HG03354 (cell line): ENCODE measurements around the gene TLE3.

Experiments used
- ATAC-seq: cut with Tn5 transposase; IDR thresholded peaks from one replicate; pipeline ENCODE4 v1.9.1; 2021; ENCODE audit warnings: mild to moderate bottlenecking; ENCODE audit not compliant: unreplicated experiment, poor library complexity, severe bottlenecking

Gene TLE3

DNA sequence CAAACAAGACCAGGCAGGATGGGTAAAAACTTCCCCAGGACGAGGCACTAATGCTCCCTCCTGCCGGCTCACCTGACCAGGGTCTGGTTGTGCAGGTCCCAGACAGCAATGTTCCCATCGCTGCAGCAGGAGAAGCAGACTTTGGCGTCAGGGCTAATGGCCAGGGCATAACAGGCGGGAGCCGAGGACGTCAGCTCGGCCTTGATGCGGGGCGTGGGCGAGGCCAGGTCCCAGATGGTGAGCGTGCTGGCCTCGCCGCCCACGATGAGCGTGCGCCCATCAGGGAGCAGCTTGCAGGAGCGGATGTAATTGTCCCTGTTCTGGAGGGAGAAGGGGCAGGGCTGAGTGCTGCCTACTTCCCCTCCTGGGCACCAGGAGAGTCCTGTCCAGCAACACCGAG is 43.4 kb downstream of the TLE3 start:
- ATAC-seq, result no peak

DNA sequence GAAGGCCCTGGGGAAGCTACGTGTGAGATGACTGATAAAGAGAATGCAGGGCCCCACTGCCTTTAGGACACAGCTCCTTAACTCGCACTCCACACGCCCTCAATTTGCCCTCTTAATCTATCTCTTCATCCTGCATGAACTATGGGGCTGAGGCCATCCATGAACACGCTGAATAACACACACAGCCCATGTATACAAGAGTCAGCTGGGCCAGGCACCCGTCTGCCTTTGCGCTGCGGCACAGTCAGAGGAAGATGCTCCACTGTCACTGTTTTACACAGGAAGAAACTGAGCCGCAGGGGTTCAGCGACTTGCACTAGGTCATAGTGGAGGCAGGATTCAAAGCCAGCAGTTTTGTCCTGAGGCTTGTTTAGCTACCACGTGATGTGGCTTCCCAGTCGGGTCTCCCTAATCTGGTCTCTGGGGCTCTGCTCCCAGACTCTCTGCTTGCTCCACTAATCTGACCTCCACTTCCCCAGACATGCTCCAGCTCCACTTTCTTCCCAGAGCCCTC is 43.9 kb downstream of the TLE3 start:
- ATAC-seq, result no peak

DNA sequence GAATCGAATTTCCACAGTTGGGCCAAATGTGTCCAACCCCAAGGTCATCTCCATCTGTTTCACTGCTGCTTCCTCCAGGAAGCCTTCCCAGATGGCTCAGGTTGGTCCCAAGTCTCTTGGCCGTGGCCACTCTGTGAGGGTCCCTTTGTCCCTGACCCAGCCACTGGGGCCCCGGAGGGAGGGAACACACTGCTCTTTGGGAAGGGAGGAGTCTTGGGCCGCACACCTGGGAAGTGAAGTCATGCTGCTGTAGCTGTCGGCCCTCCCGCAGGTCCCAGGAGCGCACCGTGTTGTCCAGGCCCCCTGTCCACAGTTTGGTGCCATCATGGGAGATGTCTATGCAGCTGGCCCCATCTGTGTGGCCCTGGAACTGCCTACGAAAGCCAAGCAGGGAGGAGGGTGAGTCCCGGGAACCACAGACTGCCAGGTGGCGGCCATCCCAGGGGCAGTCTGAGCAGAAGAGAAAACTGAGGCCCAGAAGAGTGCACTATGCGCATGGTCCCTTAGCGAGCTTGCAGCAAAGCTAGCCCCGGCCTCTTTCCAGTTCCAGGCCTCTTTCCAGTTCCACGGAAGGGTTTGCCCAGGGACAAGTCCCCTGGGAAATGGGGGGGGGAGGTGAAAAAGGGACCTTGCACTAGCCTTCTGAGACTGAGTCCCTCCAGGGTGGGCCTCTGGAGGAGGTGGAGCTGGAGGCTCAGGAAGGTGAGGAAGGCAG is 44.6 kb downstream of the TLE3 start:
- ATAC-seq, result no peak

DNA sequence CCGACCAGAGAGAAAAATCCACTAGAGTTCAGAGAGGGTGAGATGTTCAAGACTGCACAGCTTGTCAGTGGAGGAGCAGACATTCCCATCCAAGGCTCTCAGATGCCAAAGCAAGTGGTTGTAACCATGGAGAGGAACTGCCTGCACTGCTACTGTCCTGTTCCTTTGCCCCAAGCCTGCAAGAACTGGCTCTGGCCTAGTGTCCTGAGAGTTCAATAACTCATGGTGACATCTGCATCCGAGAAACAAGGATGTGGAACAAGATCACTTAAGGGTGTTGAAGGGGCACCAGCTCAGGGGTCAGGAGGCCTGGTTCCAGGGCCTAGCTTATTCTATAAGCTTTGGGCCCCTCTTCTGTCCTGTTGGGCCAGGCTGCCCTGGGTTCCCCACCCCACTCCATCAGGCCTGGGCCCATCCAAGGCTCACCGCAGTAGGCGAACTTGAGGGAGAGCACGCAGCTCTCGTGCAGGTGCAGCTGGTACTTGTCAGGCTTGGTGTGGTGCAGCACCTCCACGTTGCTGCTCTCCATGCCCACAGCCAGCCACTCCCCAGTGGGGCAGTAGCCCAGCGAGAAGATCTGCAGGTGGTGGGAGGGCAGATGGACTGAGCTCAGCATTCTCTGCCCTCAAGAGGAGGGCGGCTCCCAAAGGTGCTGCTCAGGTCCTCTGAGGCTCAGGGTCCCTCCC is 45.6 kb downstream of the TLE3 start:
- ATAC-seq, result no peak

DNA sequence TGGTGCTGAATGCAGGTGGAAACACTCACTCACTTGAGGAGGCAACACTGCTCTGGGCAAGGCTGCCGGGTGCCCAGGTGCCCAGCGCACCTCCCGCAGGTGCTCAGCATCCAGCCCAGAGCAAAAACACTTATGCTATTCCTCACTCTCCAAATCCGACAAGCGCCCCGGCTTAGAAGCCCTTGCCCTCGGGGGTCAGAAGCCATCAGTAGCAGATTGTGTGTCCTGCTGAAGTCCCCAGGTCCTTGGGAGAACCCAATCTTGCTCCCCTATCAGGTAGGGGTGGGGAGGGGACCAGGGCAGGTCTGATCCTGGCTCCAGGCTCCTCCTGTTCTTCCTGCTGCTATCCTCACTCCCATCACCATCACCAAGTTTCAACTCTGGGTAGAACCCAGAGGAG is 46.7 kb downstream of the TLE3 start:
- no peak for ATAC-seq

DNA sequence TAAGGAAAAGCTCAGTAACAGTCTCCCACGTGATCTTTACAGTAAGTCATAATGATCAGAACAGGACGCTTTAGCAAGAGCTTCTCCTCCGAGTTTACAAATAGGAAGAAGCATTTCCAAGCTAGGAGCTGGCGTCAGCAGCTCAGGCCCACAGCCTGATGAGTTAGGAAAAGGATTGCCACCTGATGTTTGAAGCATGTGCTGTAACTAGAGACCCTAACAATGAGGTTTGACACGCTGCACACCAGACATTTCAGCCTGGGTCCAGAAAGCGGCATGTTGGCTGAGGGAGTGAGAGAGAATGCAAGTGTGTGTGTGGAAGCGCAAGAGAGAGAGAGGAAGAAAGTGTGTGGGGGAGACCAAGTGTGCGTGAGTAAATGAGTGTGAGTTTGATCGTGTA is 47.3 kb downstream of the TLE3 start:
- ATAC-seq, result no peak

DNA sequence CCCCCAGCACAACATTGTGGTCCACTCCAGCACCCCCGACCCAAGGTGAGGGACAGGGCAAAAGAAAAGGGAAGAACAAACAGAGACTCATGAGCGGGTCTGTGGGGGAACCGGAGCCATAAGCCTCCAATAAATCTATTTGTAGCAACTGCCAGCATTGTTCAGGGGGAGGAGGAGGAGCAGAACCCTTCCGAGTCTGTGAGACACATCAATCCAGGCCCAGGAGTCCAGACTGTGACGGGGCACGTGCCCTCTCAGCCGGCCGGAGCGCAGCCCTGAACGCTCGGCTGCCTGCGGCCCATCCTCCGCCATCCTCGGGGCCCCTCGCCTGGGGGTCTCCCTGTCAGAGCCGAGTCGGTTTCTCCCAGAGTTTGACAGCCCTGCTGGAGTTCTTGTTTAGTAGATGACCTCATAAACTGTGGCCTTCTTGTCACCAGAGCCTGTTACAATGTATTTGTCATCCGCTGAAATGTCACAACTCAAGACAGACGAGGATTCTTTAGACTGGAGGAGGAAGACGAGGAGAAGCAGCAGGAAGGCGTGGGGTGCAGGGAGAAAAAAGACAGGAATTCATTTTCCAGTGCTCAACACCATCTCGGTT is 47.9 kb downstream of the TLE3 start:
- ATAC-seq, result no peak

DNA sequence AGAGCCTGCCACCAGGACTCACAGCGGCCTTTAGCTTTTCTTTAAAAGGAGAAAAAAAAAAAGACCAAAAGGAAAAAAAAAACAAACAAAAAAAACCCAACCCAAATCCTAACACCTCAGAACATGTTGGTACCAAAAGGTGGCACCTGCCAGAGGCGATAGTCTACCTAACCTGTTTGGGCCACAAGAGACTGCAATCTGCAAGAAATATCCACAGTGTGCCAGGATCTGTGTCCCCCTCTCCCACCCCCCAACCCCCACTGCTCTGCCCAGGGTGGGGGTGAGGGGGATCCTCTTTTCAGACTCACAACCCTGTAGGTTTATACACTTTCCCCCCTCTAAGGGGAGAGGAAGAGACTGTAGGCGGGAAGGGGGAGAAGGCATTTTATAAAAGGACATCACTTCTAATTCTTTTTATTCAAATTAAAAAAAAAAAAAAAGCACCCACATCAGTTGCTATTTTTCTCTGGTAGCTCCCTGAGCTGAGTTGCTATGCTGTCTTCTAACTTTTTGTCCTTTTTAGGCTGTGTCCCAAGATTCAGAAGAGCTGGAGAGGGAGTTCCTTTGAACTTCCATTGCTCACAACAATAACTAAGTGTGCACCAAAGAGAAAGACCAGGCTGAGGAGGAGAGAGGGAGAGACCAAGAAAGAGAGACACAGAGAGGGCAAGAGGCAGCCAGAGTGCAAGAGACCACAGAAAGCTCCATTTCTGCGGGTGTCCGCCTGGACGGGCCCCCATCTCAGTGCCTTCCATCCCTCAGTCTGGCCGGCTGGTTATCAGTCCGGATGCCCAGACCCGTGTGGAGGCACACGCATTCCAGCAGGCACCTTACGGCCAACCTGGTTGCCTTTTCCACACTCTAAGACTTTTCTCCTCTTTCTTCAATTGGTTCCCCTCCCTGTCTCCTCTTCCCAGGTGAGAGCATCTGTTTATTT is 48.9 kb downstream of the TLE3 start:
- no peak for ATAC-seq

DNA sequence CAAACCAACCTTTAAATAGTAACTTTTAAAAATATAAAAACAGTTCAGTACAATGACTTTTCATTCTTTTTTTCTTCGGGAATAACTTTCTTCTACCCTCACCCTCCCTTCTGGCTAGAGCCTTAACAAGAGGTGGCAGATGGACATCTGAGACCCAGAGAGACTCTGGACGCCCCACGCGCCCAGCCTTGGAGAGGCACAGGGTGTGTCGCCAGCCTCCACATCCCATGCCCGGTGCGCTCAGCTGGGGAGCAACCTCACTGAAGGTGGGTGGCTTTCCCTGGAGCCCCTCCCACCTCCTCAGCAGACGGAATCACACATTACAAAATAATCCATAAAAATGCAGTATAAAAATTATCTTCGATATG is 49.5 kb downstream of the TLE3 start:
- ATAC-seq, result no peak

DNA sequence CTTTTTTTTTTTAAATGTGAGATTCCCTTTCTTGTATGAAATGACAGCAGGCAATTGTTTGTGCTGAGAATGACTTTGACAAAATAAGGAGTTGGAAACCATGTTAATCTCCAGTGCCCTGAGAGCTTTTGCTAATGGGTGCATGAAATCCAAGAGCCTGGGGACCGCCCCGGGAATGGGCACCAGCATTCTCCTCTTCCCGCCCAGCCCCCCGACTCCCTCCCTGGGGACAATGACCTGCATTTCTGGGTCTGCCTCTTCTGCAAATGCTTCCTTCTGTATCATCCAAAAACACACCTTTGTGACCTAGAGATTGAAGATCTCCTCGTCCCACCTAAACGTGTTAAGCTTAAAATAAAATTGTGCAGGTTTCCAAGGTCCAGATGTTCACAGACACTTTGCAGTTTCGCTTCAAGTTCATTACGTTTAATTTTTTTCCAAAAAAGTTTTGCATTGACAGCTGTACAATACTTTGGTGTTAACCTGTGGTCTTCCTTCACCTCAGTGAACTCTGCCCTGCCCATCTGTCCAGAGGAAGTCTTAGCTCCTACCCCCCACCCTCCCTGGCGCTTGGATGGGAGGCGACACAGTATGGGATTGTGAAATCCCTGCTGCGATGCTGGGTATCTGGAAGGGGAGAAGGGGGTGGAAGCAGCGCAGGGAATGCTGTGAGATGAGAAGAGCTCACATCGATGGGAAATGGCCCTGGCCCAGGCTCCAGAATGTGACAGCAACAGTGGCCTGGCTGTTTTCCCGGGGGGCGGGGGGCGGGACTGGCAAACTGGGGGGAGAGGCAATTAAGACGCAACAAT is 50.1 kb downstream of the TLE3 start:
- ATAC-seq, result no peak

DNA sequence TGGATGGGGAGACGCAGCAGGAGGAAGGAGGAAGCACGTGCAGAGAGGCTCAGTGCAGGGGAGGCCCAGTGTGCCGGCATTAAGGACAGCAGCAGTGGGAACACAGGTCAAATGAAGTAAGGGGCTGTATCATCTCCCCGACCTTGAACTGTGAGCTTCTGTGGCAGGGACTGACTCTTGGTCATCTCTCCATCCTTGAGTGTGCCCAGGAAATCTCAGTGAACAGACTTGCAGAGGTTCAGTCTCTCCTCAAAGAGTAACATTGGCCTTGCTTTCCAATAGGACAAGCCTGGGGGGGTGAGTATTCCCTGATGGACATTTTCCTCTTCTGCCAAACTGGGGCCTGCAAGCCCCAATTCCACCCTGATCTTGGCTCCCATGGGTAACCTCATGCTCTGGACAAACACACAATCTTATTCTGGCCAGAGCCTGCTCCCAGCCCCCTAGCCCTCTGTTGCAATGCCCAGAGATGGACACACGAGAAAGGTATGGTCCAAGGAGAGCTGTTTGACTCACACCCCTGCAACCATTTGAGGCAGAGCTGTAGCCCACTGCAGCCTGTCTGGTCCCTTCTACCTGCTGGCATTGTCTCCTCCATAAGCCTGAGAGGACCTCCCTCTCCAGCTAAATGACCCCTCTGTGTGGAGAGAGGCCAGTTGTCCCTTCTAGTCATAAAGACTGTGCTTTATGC is 50.9 kb downstream of the TLE3 start:
- no peak for ATAC-seq

DNA sequence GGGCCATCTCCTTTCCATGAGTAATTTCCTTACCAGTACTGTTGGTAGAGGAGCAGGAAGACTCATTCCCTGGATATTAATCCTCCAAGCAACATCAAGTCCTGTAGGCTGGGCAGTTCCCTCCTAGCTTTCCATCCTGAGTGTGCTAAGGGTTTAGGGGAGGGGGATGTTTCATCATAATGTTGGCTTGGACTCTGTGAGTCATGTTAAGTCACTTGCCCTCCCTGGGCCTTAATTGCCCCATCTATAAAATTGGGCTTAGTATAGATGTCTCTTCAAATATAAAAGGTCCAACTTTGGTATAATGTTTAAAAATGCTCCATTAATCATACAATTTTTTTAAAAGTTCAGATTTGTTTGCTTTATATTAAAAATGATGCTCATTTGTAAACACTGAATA is 52.7 kb downstream of the TLE3 start:
- ATAC-seq, result no peak

DNA sequence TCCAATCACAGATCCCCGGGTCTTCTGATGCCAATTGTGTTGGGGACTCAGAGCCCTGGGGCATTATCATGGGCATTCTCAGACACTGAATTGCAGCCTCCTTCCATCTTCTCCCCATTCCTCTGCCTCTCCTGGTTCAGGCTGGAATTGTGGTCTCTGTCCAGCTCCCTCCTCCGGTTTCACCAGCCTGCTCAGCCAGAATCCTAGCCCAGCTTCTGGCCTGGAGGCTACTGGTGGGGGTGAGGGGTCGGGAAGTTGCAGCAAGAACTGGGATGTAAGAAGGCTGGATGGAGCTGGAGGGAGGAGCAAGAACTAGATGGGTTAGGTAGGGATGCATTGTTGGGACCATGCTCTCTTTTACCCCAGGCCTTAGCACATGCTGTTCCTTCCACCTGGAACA is 53.5 kb downstream of the TLE3 start:
- ATAC-seq, result no peak

DNA sequence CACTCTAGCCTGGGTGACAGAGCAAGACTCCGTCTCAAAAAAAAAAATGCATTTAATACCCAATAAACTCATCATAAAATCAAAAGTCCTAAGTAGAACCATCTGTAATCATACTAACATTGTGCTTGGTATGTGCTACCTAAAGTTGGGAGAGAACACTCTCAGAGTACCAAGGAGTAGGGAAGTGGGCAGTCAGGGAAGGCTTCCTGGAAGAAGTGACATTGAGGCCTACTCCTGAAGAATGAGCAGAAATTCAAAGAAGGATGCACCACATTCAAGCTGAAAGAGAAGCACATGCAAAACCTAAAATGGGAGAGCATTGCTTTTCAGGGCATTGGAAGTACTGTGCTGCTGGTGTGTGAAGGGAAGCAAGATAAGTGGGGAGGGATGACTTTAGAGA is 54.1 kb downstream of the TLE3 start:
- no peak for ATAC-seq

DNA sequence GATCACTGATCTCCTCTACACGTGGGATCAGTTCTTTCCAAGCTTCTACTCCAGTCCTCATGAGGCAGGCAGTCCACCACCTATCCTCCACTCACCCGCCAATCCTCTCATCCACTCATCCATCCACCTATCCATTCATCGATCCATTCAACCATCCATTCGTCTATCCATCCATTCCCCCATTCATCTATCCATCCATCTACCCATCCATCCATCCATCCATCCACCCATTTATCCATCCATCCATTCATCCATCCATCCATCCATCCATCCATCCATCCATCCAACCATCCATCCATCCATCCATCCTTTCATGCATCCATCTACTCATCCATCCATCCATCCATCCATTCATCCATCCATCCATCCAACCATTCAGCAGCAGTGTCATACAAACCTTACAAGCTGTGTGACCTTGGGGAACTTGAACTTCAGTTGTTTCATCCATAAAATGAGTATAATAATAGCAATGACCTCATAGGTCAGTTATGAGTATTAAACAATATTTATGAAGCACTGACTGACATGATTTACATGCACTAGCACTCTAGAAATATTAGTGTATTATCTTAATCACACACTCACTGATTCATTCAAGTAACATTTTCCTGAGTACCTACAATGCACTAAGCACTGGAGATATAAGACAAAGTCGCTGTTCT is 55.0 kb downstream of the TLE3 start:
- no peak for ATAC-seq

DNA sequence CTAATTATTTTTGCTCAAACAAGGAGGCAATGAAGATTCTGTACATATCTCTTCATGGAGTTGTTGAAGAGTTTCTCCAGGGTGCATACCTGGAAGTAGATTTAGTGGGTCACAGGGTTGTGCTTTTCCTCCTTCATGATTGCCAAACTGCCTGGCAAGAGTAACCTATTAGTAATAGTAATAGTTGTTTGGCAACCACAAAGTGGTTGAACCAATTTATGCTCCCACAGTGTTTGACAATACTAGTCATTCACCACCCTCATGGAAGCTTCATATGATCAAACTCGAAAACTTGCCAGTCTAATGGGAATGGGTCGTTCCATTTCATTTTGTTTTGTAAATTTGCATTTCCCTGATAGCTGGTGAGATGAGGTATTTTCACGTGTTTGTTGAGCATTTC is 57.8 kb downstream of the TLE3 start:
- ATAC-seq, result no peak

DNA sequence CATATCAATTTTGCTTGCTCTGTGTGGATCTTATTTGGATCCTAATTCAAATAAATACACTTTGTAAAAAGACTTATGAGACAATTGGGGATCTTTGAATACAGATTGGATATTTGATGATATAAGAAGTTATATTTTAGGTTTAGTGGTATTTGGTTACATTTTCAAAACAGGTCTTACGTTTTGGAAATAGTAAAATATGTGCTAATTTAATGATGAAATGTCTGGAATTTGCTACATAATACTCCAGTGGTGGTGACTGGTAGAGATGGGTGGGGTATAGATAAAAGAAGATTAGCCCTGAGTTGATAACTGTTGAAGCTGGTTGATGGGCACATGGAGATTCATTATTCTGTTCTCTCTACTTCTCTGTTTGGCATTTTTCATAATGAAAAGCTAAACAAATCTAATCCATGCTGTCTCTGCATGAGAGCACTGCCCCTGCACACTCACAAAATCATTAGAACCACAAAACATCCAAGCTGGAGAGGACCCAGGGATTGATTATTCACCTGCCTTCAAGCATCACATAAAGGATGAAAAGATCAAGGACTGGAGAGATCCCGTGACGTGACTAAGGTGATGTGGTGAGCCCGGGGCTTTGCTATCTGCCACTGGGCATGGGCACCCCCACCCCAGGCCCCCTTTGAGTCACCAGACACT is 58.9 kb downstream of the TLE3 start:
- ATAC-seq, result no peak

DNA sequence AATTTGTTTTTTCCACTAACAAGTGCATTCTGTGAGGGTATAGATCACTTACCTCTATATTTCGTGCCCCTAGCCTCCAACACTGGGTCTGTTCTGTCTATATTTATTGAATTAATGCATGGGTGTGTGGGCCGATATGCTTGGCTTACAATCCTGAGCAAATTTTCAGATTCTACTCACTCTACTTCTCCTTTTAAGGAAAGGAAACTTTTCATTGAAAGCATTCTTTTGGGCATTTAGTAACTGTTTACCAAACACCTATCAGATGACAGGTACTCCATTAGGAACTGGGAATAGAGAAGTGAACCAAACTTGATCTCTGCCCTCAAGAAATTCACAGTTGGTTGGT is 60.5 kb downstream of the TLE3 start:
- no peak for ATAC-seq
